Activated CD4-positive, alpha-beta T cell treated with anti-CD3 and anti-CD28 coated beads, Interleukin-2, amount 10 ng/mL, durations not matched to agents 24 days and 14 days (primary cell): Measurements from ENCODE around the gene PLD1. TPM values are rescaled to one million over a fixed set of nuclear protein-coding genes. Genes with fewer than 3 reads are reported as not detected.

Experiments
- DNase-seq: peaks from one replicate; pipeline ENCODE4 v3.0.0; 2022
- H3K27ac Mint-ChIP-seq: one replicate; pipeline ENCODE4 v1.8.0; 2022; ENCODE audit warnings: mild to moderate bottlenecking, mixed read lengths
- H3K27me3 Mint-ChIP-seq: one replicate; pipeline ENCODE4 v1.8.0; 2022; ENCODE audit warnings: mixed read lengths
- H3K36me3 Mint-ChIP-seq: one replicate; pipeline ENCODE4 v1.8.0; 2022; ENCODE audit warnings: low read depth, mild to moderate bottlenecking, mixed read lengths
- H3K4me1 Mint-ChIP-seq: one replicate; pipeline ENCODE4 v1.8.0; 2021; ENCODE audit warnings: mixed read lengths
- H3K4me3 Mint-ChIP-seq: one replicate; pipeline ENCODE4 v1.8.0; 2022; ENCODE audit warnings: mild to moderate bottlenecking, moderate library complexity, mixed read lengths
- H3K9me3 Mint-ChIP-seq: one replicate; pipeline ENCODE4 v1.8.0; 2021; ENCODE audit warnings: mixed read lengths
- intact Hi-C: fragments of 100-400 bp; cut with micrococcal nuclease; formaldehyde crosslinking; loops from one replicate; pipeline ENCODE4 v1.15.1; 2023
- total RNA-seq: library from RNA; stranded (reverse); gene quantifications from 2 replicates; pipeline ENCODE4 v1.2.3, GENCODE V29; 2022

The PLD1 gene
- total RNA-seq, 1 donor from 2014 or later = 0.09 TPM

GRCh38 chr3:171790898-171791691 is 19.2 kb downstream of the PLD1 start:
- DNase-seq = no peak
- no peaks in the 10 kb centered on the region for H3K4me1 Mint-ChIP-seq
- no peaks in the 10 kb centered on the region for H3K9me3 Mint-ChIP-seq
- no peak overlapping the region for H3K27ac Mint-ChIP-seq
- peaks cover 6% of the 10 kb centered on the region for H3K27me3 Mint-ChIP-seq
- no peaks in the 10 kb centered on the region for H3K36me3 Mint-ChIP-seq
- H3K4me3 Mint-ChIP-seq = no peak overlapping the region
- intact Hi-C loops = no loop called here

DNA sequence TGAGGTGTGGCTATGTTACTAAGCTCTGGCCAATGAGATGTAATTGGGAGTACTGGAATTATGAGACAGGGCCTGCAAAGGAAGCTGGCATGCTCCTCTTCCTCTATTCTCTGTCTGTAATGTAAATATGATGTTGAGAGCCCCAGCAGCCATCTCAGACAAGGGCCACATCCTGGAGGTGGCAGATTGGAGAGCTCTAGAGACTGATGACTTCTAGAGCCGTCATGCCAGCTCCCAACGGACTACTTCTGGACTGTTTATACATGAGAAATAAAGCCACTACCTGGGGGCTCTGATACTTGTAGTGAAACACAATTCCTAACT is 19.7 kb downstream of the PLD1 start:
- H3K27me3 Mint-ChIP-seq = peaks cover 6% of the 10 kb centered on the region
- intact Hi-C loops = no loop called here
- no peak overlapping the region for H3K4me3 Mint-ChIP-seq
- no peak for DNase-seq
- H3K27ac Mint-ChIP-seq = no peak overlapping the region
- no peaks in the 10 kb centered on the region for H3K9me3 Mint-ChIP-seq
- no peaks in the 10 kb centered on the region for H3K4me1 Mint-ChIP-seq
- no peaks in the 10 kb centered on the region for H3K36me3 Mint-ChIP-seq

DNA sequence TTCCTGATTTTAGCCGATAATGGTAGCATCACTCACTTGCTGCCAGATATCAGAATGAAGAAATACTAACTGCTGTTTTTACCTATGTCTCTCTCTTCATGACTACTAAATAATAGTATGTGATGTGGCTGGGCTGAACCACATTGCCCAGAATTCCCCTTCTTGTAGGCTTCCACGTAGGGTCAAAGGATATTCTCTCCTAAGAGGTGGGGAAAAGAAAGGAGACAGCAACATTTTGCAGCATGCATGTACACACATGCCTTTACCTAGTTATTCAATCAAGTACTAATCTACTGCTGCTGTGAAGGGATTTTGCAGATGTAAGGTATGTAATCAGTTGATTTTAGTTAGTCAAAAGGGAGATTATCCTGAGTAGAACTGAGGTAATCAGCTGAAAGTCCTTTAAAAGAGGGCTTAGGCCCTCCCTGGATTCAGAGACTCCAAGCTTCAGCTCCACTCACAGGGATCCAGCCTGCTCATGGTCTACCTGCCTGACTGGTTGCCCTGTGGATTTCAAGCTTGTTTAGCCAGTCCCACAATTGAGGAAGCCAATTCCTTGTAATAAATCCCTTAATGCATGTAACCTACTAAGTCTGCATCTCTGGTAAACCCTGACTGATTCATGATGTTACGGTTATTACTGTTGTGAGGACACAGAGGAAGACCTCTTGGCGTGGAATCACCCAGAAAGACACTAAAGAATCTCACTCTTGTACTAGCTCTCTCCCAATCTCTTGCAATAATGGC is 20.4 kb downstream of the PLD1 start:
- no peak for DNase-seq
- H3K36me3 Mint-ChIP-seq = no peaks in the 10 kb centered on the region
- H3K4me3 Mint-ChIP-seq = no peak overlapping the region
- no peak overlapping the region for H3K27ac Mint-ChIP-seq
- intact Hi-C loops = no loop called here
- H3K27me3 Mint-ChIP-seq = peaks cover 6% of the 10 kb centered on the region
- no peaks in the 10 kb centered on the region for H3K4me1 Mint-ChIP-seq
- no peaks in the 10 kb centered on the region for H3K9me3 Mint-ChIP-seq

- Mint-ChIP-seq H3K9me3 (no peaks in the 10 kb centered on the region), H3K36me3 (no peaks in the 10 kb centered on the region), H3K4me1 (no peaks in the 10 kb centered on the region), H3K4me3 (no peak overlapping the region), H3K27ac (no peak overlapping the region), H3K27me3 (peaks cover 7% of the 10 kb centered on the region)
- DNase-seq = no peak
- intact Hi-C loops = no loop called here
These were observed 21.5 kb downstream of the PLD1 start for GRCh38 chr3:171788546-171789351.

- no peaks in the 10 kb centered on the region for H3K4me1 Mint-ChIP-seq
- intact Hi-C loops = no loop called here
- no peak overlapping the region for H3K27ac Mint-ChIP-seq
- no peaks in the 10 kb centered on the region for H3K36me3 Mint-ChIP-seq
- H3K4me3 Mint-ChIP-seq = no peak overlapping the region
- peaks cover 9% of the 10 kb centered on the region for H3K27me3 Mint-ChIP-seq
- H3K9me3 Mint-ChIP-seq = no peaks in the 10 kb centered on the region
- no peak for DNase-seq
These were observed 23.3 kb downstream of the PLD1 start for GRCh38 chr3:171786997-171787396.

DNA sequence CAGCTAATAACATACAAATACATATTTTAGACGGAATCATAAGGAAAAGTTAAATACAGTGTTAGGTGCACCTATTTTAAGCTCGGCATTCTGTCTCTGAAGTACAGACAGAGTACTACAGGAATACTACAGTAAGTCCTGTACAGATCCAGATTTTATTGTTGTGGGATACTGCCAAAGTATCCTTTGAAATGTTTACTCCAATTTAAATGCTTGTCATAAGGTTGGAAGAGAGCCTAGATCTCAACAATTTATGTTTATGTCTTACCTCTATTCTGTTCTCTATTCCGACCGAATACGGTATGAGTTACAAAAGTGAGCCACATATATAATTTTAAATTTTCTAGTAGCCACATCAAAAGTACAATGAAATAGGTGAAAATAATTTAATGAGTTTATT is 25.3 kb downstream of the PLD1 start:
- Mint-ChIP-seq H3K36me3 (no peaks in the 10 kb centered on the region), H3K27me3 (peaks cover 18% of the 10 kb centered on the region), H3K9me3 (no peaks in the 10 kb centered on the region), H3K4me3 (no peak overlapping the region), H3K4me1 (no peaks in the 10 kb centered on the region), H3K27ac (no peak overlapping the region)
- DNase-seq = no peak
- intact Hi-C loops = no loop called here

GRCh38 chr3:171784387-171784786 is 25.9 kb downstream of the PLD1 start:
- Mint-ChIP-seq H3K27ac (no peak overlapping the region), H3K4me3 (no peak overlapping the region)

DNA sequence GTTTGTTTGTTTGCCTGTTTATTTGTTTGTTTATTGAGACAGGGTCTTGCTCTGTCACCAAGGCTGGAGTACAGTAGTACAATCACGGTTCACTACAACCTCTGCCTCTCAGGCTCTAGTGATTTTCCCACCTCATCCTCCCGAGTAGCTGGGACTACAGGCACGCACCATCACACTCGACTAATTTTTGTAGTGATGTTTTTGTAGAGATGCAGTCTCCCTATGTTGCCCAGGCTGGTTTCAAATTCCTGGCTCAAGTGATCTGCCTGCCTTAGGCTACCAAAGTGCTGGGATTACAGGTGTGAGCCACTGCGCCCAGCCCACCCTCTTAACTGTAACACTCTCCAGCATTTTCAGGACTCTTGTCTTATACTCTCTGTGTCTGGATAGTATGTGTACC is 26.7 kb downstream of the PLD1 start:
- no peak overlapping the region for H3K4me3 Mint-ChIP-seq
- no peak overlapping the region for H3K27ac Mint-ChIP-seq
- DNase-seq = no peak
- intact Hi-C loops = no loop called here
- no peaks in the 10 kb centered on the region for H3K9me3 Mint-ChIP-seq
- no peaks in the 10 kb centered on the region for H3K36me3 Mint-ChIP-seq
- H3K4me1 Mint-ChIP-seq = no peaks in the 10 kb centered on the region
- H3K27me3 Mint-ChIP-seq = peaks cover 18% of the 10 kb centered on the region

More at GRCh38 chr3:171784387-171784786, 25.9 kb downstream of the PLD1 start:
- Mint-ChIP-seq H3K36me3 (no peaks in the 10 kb centered on the region), H3K4me1 (no peaks in the 10 kb centered on the region), H3K27me3 (peaks cover 18% of the 10 kb centered on the region), H3K9me3 (no peaks in the 10 kb centered on the region)
- DNase-seq = no peak
- intact Hi-C loops = no loop called here

GRCh38 chr3:171783086-171783485 is 27.2 kb downstream of the PLD1 start:
- Mint-ChIP-seq H3K4me3 (no peak overlapping the region), H3K36me3 (no peaks in the 10 kb centered on the region), H3K4me1 (no peaks in the 10 kb centered on the region), H3K27me3 (peaks cover 18% of the 10 kb centered on the region), H3K9me3 (no peaks in the 10 kb centered on the region), H3K27ac (no peak overlapping the region)
- DNase-seq = no peak
- intact Hi-C loops = no loop called here

DNA sequence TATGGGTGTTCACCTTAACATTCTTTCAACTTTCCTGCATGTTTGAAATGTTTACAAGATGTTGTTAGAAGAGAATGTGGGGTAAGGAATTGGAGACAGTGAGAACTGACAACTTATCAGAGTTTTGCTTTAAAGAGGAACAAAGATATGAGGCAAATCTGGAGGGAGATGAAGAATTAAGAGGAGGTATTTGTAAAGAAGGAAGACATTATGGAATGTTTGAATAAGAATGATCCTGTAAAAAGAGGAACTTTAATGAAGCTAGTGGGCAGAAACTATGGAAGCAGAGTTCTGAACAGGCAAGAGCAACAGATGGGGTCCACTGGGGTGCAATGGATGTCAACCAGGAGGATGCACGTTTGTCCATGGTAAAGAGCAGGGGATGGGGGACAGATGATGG is 27.7 kb downstream of the PLD1 start:
- Mint-ChIP-seq H3K27ac (no peak overlapping the region), H3K36me3 (no peaks in the 10 kb centered on the region), H3K4me1 (no peaks in the 10 kb centered on the region), H3K9me3 (no peaks in the 10 kb centered on the region), H3K4me3 (no peak overlapping the region), H3K27me3 (peaks cover 18% of the 10 kb centered on the region)
- intact Hi-C loops = no loop called here
- DNase-seq = no peak

DNA sequence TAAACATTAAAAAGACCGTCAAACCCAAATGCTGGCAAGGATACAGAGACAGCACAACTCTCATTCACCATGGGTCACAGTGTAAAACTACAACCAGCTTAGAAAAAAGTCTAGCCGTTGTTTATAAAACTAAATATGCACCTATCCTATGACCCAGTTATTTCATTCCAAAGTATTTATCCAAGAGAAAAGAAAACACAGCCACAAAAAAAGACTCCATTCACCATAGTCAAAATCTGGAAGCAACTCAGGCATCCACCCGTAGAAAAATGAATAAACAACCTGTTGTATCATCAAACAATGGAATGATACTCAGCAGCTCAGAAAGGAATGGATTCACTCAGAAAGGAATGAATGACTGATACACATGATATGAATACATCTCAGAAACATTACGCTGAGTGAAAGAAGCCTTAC is 28.6 kb downstream of the PLD1 start:
- Mint-ChIP-seq H3K27me3 (peaks cover 17% of the 10 kb centered on the region), H3K4me3 (no peak overlapping the region), H3K36me3 (no peaks in the 10 kb centered on the region), H3K27ac (no peak overlapping the region), H3K4me1 (no peaks in the 10 kb centered on the region), H3K9me3 (no peaks in the 10 kb centered on the region)
- no peak for DNase-seq
- intact Hi-C loops = no loop called here

DNA sequence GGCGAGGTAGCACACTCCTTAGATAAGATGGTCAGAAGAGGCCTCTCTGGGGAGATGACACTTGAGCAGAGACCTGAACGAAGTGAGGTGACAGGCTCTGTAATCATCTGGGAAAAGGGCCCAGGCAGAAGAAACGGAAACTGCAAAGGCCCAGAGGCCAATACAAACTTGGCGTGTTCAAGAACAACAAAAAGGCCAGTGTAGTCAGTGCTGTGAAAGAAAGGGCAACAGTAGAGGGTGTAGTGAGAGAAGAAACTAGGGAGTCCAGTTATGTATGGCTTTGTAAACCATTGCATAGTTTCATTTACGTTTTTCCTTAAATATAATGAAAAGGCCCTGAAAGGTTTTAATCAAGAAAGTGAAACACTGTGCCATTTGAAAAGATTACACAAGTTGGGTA is 31.8 kb downstream of the PLD1 start:
- Mint-ChIP-seq H3K27me3 (peaks cover 15% of the 10 kb centered on the region), H3K4me3 (no peak overlapping the region), H3K4me1 (no peaks in the 10 kb centered on the region), H3K9me3 (no peaks in the 10 kb centered on the region), H3K27ac (no peak overlapping the region), H3K36me3 (no peaks in the 10 kb centered on the region)
- intact Hi-C loops = no loop called here
- DNase-seq = no peak

- no peaks in the 10 kb centered on the region for H3K4me1 Mint-ChIP-seq
- no peak overlapping the region for H3K4me3 Mint-ChIP-seq
- H3K9me3 Mint-ChIP-seq = no peaks in the 10 kb centered on the region
- intact Hi-C loops = no loop called here
- peaks cover 15% of the 10 kb centered on the region for H3K27me3 Mint-ChIP-seq
- no peak for DNase-seq
- H3K36me3 Mint-ChIP-seq = no peaks in the 10 kb centered on the region
- H3K27ac Mint-ChIP-seq = no peak overlapping the region
These were observed 32.7 kb downstream of the PLD1 start for GRCh38 chr3:171777596-171777995.
